ENCODE measurements around the gene MTMR3. TPM values are rescaled to one million over a fixed set of nuclear protein-coding genes. Genes with fewer than 3 reads are reported as not detected.

Gene MTMR3
- total RNA-seq, 3 donors from 2014 or later: 57.0 to 90.0 (median 67.2) TPM

DNA sequence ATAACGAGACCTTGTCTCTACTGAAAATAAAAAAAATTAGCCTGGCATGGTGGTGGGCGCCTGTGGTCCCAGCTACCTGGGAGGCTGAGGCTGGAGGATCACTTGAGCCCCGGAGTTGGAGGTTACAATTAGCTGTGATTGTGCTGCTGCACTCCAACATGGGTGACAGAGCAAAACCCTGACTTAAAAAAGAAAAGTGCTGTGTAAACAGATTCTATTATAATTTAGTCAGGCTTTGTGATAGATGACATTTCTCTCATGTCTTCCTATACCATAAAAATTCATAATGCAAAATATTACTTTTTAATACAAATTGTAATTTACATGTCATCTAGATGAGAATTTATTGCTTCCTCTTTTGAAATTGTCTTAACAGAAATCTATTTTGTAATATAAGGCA, 94.1 kb downstream of the MTMR3 start:
- no peaks in the 10 kb centered on the region for H3K9me3 ChIP-seq
- H3K36me3 ChIP-seq: no peaks in the 10 kb centered on the region
- no peak overlapping the region for H3K4me3 ChIP-seq
- no peaks in the 10 kb centered on the region for H3K27me3 ChIP-seq
- peaks cover 0 to 8% of the 10 kb centered on the region in 2 donors for H3K4me1 ChIP-seq
- intact Hi-C loops (cut with DNase I; ENCODE audit: low total_unique reads): no loop called here
- DNase-seq (ENCODE audit: low spot score in 2 of 2): no peak
- H3K27ac ChIP-seq: no peak overlapping the region
- TF ChIP-seq, protein P1, sequence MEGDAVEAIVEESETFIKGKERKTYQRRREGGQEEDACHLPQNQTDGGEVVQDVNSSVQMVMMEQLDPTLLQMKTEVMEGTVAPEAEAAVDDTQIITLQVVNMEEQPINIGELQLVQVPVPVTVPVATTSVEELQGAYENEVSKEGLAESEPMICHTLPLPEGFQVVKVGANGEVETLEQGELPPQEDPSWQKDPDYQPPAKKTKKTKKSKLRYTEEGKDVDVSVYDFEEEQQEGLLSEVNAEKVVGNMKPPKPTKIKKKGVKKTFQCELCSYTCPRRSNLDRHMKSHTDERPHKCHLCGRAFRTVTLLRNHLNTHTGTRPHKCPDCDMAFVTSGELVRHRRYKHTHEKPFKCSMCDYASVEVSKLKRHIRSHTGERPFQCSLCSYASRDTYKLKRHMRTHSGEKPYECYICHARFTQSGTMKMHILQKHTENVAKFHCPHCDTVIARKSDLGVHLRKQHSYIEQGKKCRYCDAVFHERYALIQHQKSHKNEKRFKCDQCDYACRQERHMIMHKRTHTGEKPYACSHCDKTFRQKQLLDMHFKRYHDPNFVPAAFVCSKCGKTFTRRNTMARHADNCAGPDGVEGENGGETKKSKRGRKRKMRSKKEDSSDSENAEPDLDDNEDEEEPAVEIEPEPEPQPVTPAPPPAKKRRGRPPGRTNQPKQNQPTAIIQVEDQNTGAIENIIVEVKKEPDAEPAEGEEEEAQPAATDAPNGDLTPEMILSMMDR (IDR thresholded peaks at IDR 0.05): no peak
- TF ChIP-seq POLR2AphosphoS5 (IDR thresholded peaks at IDR 0.05) (no peak), POLR2A (IDR thresholded peaks at IDR 0.05) (no peak)

DNA sequence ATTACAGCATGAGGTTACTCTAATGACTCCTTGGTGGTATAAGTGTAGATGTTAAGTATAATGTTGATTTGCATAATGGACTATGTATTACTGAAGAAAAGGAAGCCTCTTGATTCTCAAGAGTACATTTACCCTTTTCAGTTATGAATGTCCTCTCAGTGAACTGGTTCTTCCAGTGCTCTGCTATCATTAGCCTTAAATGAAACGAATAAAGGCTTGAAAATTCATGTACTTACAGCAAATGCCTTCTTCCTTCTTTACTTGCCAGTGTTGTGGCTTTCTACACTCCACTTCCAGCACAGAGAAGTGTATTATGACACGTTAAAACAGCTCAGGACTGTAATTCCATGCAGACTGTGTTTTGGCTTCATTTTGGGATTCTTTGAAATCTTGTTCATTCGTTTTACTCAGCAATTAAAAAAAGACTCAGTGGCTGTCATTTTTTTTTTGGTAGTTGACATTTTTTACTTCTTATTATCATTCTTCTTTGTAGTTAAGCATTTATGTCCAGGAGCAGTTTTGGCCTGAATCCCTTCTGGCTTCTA, 96.9 kb downstream of the MTMR3 start:
- Histone ChIP-seq H3K36me3 (no peaks in the 10 kb centered on the region), H3K27ac (peak overlapping the region; percentile 2 to 62), H3K4me1 (peaks cover 0 to 8% of the 10 kb centered on the region in 2 donors), H3K9me3 (no peaks in the 10 kb centered on the region), H3K4me3 (no peak overlapping the region), H3K27me3 (no peaks in the 10 kb centered on the region)
- no peak for DNase-seq (ENCODE audit: low spot score in 2 of 2)
- TF ChIP-seq, protein P1 (IDR thresholded peaks at IDR 0.05): no peak
- TF ChIP-seq POLR2AphosphoS5 (IDR thresholded peaks at IDR 0.05) (no peak), POLR2A (IDR thresholded peaks at IDR 0.05) (no peak)
- intact Hi-C loops (cut with DNase I; ENCODE audit: low total_unique reads): no loop called here

DNA sequence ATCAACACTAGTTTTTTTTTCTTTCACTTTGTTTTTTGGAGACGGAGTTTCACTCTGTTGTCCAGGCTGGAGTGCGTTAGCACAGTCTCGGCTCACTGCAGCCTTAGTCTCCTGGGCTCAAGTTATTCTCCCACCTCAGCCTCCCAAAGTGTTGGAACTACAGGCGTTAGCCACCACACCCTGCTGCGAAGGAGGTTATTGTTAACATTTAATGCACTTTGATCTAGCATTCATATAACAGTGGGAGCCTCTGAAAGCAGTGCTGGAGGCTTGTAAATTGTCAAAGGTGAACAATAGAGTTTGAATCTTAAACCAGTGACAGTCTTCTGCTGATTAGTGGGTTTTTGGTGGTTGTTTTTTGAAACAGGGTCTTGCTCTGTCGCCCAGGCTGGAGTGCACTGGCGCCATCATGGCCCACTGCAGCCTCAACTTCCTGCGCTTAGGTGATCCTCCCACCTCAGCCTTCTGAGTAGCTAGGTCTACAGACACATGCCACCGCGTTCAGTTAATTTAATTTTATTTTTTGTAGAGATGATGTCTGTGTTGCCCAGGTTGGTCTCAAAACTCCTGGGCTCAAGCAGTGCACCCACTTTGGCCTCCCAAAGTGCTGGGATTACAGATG, 100.4 kb downstream of the MTMR3 start:
- intact Hi-C loops (cut with DNase I; ENCODE audit: low total_unique reads): no loop called here
- Histone ChIP-seq H3K4me1 (peaks cover 0 to 8% of the 10 kb centered on the region in 2 donors), H3K27me3 (no peaks in the 10 kb centered on the region), H3K9me3 (no peaks in the 10 kb centered on the region), H3K4me3 (no peak overlapping the region), H3K36me3 (no peaks in the 10 kb centered on the region), H3K27ac (no peak overlapping the region)
- DNase-seq (ENCODE audit: low spot score in 2 of 2): no peak
- TF ChIP-seq, protein P1 (IDR thresholded peaks at IDR 0.05): no peak
- TF ChIP-seq POLR2A (IDR thresholded peaks at IDR 0.05) (no peak), POLR2AphosphoS5 (IDR thresholded peaks at IDR 0.05) (no peak)

DNA sequence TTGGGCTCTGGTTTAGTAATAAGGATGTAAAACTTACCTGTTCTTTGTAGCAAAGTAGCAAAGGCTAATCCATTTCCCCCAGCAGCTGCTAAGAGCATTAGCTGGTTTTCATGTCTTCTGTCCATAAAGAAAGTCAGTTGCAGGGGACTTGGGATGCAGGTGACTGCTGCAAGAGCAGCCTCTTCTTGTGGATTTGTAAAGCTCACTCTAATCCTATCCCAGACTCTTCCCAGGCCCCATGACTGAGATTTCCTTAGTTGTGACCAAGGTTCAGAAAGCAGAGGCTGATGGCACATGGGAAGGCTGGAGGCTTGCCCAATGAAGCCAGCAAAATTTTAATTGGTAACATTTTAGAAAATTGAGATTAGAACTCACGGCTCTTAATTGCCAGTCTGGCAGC, 102.9 kb downstream of the MTMR3 start:
- intact Hi-C loops (cut with DNase I; ENCODE audit: low total_unique reads): no loop called here

DNA sequence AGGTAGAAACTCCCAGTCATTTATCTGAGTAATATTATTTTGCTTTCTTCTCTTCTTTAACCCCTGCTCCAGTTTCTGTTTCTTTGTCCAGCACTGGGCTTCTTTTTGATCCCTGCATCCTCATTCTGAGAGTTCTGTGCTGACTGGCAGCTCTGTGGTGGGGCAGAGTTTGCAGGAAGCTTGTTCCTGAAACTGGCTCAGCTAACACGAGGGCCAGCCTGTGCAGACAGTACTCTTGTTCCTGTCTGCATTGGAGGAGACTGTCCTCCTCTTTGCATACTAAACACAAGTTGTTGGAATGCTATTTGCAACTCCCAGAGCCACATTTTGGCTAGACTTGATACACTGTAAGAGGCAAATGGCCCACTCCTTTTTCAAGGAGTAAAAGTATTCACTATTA, 104.2 kb downstream of the MTMR3 start:
- H3K36me3 ChIP-seq: no peaks in the 10 kb centered on the region
- intact Hi-C loops (cut with DNase I; ENCODE audit: low total_unique reads): no loop called here
- no peak overlapping the region for H3K27ac ChIP-seq
- H3K27me3 ChIP-seq: no peaks in the 10 kb centered on the region
- H3K4me3 ChIP-seq: no peak overlapping the region
- H3K9me3 ChIP-seq: no peaks in the 10 kb centered on the region
- no peak for DNase-seq (ENCODE audit: low spot score in 2 of 2)
- no peaks in the 10 kb centered on the region for H3K4me1 ChIP-seq
- TF ChIP-seq, protein P1 (IDR thresholded peaks at IDR 0.05): no peak

More for the DNA sequence above, 102.9 kb downstream of the MTMR3 start:
- no peak for DNase-seq (ENCODE audit: low spot score in 2 of 2)
- TF ChIP-seq POLR2AphosphoS5 (IDR thresholded peaks at IDR 0.05): no peak
- TF ChIP-seq, protein P1 (IDR thresholded peaks at IDR 0.05): no peak
- H3K27me3 ChIP-seq: no peaks in the 10 kb centered on the region
- H3K4me1 ChIP-seq: no peaks in the 10 kb centered on the region
- no peaks in the 10 kb centered on the region for H3K9me3 ChIP-seq
- no peaks in the 10 kb centered on the region for H3K36me3 ChIP-seq
- H3K27ac ChIP-seq: no peak overlapping the region
- no peak overlapping the region for H3K4me3 ChIP-seq

Measured in breast epithelium (tissue), 4 donors.